Cardiac fibroblast (primary cell): ENCODE results near the gene CHMP3.
"Not testable (repeated sequence)": the region's sequence is repeated elsewhere in the genome, so short reads cannot be mapped to it uniquely, and the experiment has no call there.

Experiments
- DNase-seq, 2 donors: peaks; one replicate each; pipeline versions ENCODE4 v3.0.0 to v3.0.0-alpha.2; 2010; ENCODE audit warnings: low read depth in 2 of 2
- H3K4me3 ChIP-seq, 2 donors: replicated peaks in 1 of 2; 1 replicate in 1 of 2; 2 replicates in 1 of 2; pipeline ENCODE4 v1.5.1; 2011; ENCODE audit warnings: low read depth in 2 of 2, low read length in 2 of 2, mild to moderate bottlenecking in 2 of 2, moderate library complexity in 1 of 2
- TF ChIP-seq, protein P1 (sequence below): IDR thresholded peaks from one replicate; pipeline ENCODE4 v1.5.1; 2011; ENCODE audit warnings: low read depth, mild to moderate bottlenecking, low read length, inconsistent platforms

The CHMP3 gene

GRCh38 chr2:86592547-86593230 lies 29.4 kb upstream of the CHMP3 start:
- TF ChIP-seq, protein P1, sequence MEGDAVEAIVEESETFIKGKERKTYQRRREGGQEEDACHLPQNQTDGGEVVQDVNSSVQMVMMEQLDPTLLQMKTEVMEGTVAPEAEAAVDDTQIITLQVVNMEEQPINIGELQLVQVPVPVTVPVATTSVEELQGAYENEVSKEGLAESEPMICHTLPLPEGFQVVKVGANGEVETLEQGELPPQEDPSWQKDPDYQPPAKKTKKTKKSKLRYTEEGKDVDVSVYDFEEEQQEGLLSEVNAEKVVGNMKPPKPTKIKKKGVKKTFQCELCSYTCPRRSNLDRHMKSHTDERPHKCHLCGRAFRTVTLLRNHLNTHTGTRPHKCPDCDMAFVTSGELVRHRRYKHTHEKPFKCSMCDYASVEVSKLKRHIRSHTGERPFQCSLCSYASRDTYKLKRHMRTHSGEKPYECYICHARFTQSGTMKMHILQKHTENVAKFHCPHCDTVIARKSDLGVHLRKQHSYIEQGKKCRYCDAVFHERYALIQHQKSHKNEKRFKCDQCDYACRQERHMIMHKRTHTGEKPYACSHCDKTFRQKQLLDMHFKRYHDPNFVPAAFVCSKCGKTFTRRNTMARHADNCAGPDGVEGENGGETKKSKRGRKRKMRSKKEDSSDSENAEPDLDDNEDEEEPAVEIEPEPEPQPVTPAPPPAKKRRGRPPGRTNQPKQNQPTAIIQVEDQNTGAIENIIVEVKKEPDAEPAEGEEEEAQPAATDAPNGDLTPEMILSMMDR: no peak
- DNase-seq: peak; percentile 20 to 22
- no peak overlapping the region for H3K4me3 ChIP-seq

DNA sequence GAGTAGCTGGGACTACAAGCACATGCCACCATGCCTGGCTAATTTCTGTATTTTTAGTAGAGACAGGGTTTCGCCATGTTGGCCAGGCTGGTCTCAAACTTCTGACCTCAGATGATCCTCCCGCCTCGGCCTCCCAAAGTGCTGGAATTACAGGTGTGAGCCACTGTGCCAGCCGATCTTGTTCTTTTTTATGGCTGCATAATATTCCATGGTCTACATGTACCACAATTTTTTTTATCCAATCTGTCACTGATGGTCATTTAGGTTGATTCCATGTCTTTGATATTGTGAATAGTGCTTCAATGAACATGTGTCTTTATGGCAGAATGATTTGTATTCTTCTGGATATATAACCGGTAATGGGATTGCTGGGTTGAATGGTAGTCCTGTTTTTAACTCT lies 26.5 kb upstream of the CHMP3 start:
- not testable (repeated sequence) for DNase-seq, H3K4me3 ChIP-seq

GRCh38 chr2:86584151-86584913 lies 21.1 kb upstream of the CHMP3 start:
- peak; percentile 73 to 75 for DNase-seq
- H3K4me3 ChIP-seq: no peak overlapping the region
- TF ChIP-seq, protein P1: no peak

DNA sequence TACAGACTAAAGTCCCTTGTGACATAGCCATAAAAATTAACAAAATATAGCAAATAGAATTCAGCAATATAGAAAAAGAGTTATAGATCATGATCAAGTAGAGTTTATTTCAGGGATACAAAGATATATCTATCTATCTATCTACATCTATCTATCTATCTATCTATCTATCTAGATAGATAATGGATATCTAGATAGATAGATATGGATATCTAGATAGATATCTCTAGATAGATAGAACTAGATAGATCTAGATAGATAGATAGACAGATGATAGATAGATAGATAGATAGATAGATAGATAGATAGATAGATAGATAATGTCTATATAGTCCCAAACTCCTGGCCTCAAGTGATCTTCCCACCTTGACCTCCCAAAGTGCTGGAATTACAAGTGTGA lies 17.3 kb upstream of the CHMP3 start:
- no peak for DNase-seq
- TF ChIP-seq, protein P1: no peak
- no peak overlapping the region for H3K4me3 ChIP-seq

DNA sequence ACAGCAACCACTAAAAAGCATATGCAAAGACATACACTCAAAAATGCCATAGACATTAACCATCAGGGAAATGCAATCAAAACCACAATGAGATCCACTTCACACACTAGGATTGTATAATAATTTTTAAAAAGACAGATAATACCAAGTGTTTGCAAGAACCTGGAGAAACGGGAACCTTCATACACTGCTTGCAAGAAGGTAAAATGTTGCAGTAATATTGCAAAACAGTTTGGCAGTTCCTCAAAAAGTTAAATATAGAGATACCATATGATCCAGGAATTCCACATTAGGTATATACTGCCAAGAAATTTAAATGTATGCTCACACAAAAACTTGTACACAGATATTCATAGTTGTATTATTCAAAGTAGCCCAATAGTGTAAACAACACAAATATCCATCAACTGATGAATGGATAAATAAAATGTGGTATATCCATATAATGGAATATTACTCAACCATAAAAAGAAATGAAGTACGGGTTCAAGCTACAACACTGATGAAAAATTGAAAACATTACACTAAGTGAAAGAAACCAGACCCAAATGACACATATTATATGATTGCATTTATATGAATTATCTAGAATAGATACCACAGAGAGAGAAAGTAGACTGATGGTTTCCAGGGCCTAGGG lies 14.7 kb upstream of the CHMP3 start:
- H3K4me3 ChIP-seq: no peak overlapping the region
- TF ChIP-seq, protein P1: no peak
- DNase-seq: no peak

DNA sequence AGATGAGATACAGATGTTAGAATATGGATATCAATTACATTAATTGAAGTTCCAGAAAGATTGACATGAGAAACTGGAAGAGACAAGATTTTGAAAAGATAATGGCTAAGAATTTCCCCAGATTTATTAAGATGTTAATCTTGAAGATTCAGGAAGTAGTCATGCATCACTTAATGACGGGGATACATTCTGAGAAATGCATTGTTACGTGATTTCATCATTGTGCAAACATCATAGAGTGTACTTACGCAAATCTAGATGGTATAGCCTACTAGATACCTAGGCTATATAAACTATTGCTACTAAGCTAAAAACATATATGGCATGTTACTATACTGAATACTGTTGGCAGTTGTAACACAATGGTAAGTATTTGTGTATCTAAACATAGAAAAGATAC lies 6.8 kb upstream of the CHMP3 start:
- no peak overlapping the region for H3K4me3 ChIP-seq
- DNase-seq: peak in 1 of 2 donors; percentile 37
- TF ChIP-seq, protein P1: no peak

DNA sequence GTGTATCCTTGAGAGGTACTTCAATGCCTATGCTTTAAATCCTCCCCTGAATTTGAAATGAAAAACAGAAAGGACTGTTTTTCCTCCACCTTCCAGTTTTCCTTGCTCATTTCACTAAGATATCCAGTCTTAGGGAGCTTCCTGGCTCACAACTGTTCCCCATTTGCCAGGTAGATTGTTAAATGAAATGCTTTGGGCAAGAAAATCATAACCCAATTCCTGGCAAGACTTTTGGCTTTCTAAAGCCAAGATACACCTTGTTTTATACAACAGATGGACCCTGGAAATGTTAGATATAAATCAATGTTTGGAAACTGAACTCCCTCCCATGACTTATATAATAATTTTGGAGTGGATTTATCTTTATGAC lies 3.6 kb upstream of the CHMP3 start:
- DNase-seq: no peak
- TF ChIP-seq, protein P1: no peak
- H3K4me3 ChIP-seq: no peak overlapping the region
